HepG2 (cell line): Measurements from ENCODE around the gene SPEM2. TPM values are rescaled to one million over a fixed set of nuclear protein-coding genes. Genes with fewer than 3 reads are reported as not detected.

Experiments
- AGO1 ChIP-seq: fragments of 200-400 bp; formaldehyde crosslinking; IDR thresholded peaks from 2 replicates; pipeline ENCODE4 v1.6.1; 2017; ENCODE audit warnings: mild to moderate bottlenecking, low read depth, low read length, moderate library complexity; ENCODE audit not compliant: poor library complexity, severe bottlenecking
- CBX1 ChIP-seq: IDR thresholded peaks from one replicate; pipeline ENCODE4 v1.6.1; 2016; ENCODE audit warnings: antibody characterized with exemption, low read depth
- EP300 ChIP-seq, 3 experiments: sonication (generic) in 1 of 3; formaldehyde crosslinking in 1 of 3; IDR thresholded peaks; 2 replicates each; pipeline versions ENCODE4 v1.5.1 to v1.6.1; 2011 to 2020; ENCODE audit warnings: low read depth in 2 of 3, low read length in 2 of 3, borderline replicate concordance in 1 of 3, improper control_type of control experiment in 1 of 3, mild to moderate bottlenecking in 1 of 3, missing genetic modification reagents in 1 of 3, moderate library complexity in 1 of 3
- GABPA ChIP-seq, 2 experiments: IDR thresholded peaks; 2 replicates each; pipeline ENCODE4 v1.6.1; 2011 to 2016; ENCODE audit warnings: low read depth in 2 of 2, low read length in 1 of 2, missing biosample characterization in 1 of 2, missing genetic modification characterization in 1 of 2
- KDM6A ChIP-seq: IDR thresholded peaks from 2 replicates; pipeline ENCODE4 v1.6.1; 2016; ENCODE audit warnings: low read depth
- MAF1 ChIP-seq: sonication (generic); formaldehyde crosslinking; IDR thresholded peaks from 2 replicates; pipeline ENCODE4 v1.5.0; 2020; ENCODE audit warnings: missing genetic modification reagents, borderline replicate concordance
- MED1 ChIP-seq: sonication (generic); formaldehyde crosslinking; IDR thresholded peaks from 2 replicates; pipeline ENCODE4 v1.4.0; 2020; ENCODE audit warnings: missing genetic modification reagents
- NFKBIZ ChIP-seq: IDR thresholded peaks from 2 replicates; pipeline ENCODE4 v1.6.1; 2018; ENCODE audit warnings: missing genetic modification reagents, missing compliant biosample characterization
- PCBP1 ChIP-seq: fragments of 200-400 bp; formaldehyde crosslinking; IDR thresholded peaks from 2 replicates; pipeline ENCODE4 v1.6.1; 2017; ENCODE audit warnings: mild to moderate bottlenecking, low read depth, low read length, borderline replicate concordance
- POLR2AphosphoS5 ChIP-seq: IDR thresholded peaks from 2 replicates; pipeline ENCODE4 v1.6.1; 2012; ENCODE audit warnings: low read depth, low read length
- SAP130 ChIP-seq: IDR thresholded peaks from 2 replicates; pipeline ENCODE4 v1.6.1; 2016; ENCODE audit warnings: low read depth
- ZNF30 ChIP-seq: sonication (generic); formaldehyde crosslinking; IDR thresholded peaks from 2 replicates; pipeline ENCODE4 v1.5.0; 2020; ENCODE audit warnings: mild to moderate bottlenecking, missing genetic modification reagents
- polyA plus RNA-seq, 8 experiments: library from polyadenylated mRNA; depleted of rRNA in 3 of 8; stranded (reverse) in 7 of 8; unstranded in 1 of 8; fragments of >200 nt; fragmentation: Illumina TruSeq in 4 of 8; extraction: Trizol in 4 of 8; gene quantifications; 2 replicates each; pipeline versions ENCODE4 v1.2.1 to v1.2.3, GENCODE V29; 2011 to 2016; ENCODE audit warnings: low read depth in 4 of 8, missing spikeins in 1 of 8, mixed read lengths in 1 of 8; ENCODE audit not compliant: insufficient read depth in 1 of 8
- total RNA-seq, 5 experiments: library from RNA; depleted of rRNA; stranded (reverse); fragments of >200 nt; fragmentation: Illumina TruSeq; extraction: Trizol; gene quantifications; 2 replicates each; pipeline ENCODE4 v1.2.3, GENCODE V29; 2016; ENCODE audit warnings: low read depth in 1 of 5
- TF ChIP-seq, protein P1 (sequence below): sonication (generic); formaldehyde crosslinking; IDR thresholded peaks from 2 replicates; pipeline ENCODE4 v1.5.0; 2020; ENCODE audit warnings: mild to moderate bottlenecking, missing genetic modification reagents, borderline replicate concordance
- TF ChIP-seq, protein P2 (sequence below): IDR thresholded peaks from 2 replicates; pipeline ENCODE4 v1.6.1; 2016
- TF ChIP-seq, protein P3 (sequence below): sonication (generic); formaldehyde crosslinking; IDR thresholded peaks from 2 replicates; pipeline ENCODE4 v1.8.0; 2022; ENCODE audit warnings: mild to moderate bottlenecking, missing genetic modification reagents, moderate library complexity
- TF ChIP-seq, protein P4 (sequence below): sonication (generic); formaldehyde crosslinking; IDR thresholded peaks from 2 replicates; pipeline ENCODE4 v1.5.0; 2020; ENCODE audit warnings: mild to moderate bottlenecking, missing genetic modification reagents
- TF ChIP-seq, protein P5 (sequence below): sonication (generic); formaldehyde crosslinking; IDR thresholded peaks from 2 replicates; pipeline ENCODE4 v1.4.0; 2020; ENCODE audit warnings: mild to moderate bottlenecking, missing genetic modification reagents

The SPEM2 gene
- total and polyA plus RNA-seq, 2 of the 13 experiments (the other 11 are each of a cell fraction or from before 2014, with no cell fraction given): not detected

DNA sequence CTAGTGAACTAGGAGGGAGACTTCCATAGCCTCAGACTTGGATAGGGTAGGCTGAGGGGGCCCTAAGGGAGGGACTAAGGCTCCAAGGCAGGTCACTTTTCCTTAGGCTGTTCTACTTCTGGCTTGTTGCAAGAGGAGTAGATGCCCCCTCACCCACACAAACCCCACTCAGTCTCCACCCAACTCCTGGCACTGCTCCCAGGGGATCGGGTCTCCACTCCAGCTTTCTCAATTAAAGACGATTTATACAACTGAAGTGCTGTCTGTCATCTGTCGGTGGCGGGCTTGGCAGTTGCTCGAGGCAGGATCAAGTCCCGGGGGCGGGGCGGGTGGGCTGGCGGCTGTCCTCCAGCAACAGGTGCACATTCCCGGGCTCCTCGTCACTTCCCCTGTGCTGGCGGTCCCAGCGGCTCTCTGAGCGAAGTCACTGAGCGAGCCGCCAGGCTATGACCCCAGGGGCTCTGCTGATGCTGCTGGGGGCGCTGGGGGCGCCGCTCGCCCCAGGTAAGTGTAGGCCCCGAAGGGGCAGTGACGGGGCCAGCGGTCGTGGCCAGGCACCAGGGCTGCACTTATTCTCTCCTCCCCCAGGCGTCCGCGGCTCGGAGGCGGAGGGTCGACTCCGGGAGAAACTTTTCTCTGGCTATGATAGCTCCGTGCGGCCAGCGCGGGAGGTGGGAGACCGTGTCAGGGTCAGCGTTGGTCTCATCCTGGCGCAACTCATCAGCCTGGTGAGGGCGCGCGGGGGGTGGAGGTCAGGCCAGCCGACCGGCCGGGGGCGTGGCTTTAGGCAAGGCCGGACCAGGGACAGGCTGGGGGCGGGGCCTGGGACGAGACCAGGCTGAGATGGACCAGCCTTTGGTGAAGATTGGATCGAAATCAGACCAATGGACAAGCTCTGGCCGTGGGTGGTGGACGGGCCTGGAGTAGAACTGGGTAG lies 19.5 kb downstream of the SPEM2 start, which contains the start of gene CHRNB1 (continued):
- TF ChIP-seq, protein P1, sequence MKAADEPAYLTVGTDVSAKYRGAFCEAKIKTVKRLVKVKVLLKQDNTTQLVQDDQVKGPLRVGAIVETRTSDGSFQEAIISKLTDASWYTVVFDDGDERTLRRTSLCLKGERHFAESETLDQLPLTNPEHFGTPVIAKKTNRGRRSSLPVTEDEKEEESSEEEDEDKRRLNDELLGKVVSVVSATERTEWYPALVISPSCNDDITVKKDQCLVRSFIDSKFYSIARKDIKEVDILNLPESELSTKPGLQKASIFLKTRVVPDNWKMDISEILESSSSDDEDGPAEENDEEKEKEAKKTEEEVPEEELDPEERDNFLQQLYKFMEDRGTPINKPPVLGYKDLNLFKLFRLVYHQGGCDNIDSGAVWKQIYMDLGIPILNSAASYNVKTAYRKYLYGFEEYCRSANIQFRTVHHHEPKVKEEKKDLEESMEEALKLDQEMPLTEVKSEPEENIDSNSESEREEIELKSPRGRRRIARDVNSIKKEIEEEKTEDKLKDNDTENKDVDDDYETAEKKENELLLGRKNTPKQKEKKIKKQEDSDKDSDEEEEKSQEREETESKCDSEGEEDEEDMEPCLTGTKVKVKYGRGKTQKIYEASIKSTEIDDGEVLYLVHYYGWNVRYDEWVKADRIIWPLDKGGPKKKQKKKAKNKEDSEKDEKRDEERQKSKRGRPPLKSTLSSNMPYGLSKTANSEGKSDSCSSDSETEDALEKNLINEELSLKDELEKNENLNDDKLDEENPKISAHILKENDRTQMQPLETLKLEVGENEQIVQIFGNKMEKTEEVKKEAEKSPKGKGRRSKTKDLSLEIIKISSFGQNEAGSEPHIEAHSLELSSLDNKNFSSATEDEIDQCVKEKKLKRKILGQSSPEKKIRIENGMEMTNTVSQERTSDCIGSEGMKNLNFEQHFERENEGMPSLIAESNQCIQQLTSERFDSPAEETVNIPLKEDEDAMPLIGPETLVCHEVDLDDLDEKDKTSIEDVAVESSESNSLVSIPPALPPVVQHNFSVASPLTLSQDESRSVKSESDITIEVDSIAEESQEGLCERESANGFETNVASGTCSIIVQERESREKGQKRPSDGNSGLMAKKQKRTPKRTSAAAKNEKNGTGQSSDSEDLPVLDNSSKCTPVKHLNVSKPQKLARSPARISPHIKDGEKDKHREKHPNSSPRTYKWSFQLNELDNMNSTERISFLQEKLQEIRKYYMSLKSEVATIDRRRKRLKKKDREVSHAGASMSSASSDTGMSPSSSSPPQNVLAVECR (CRISPR knock-in tag): peak; percentile 75; the same call in 1 of the 2 replicates
- TF ChIP-seq, protein P2, sequence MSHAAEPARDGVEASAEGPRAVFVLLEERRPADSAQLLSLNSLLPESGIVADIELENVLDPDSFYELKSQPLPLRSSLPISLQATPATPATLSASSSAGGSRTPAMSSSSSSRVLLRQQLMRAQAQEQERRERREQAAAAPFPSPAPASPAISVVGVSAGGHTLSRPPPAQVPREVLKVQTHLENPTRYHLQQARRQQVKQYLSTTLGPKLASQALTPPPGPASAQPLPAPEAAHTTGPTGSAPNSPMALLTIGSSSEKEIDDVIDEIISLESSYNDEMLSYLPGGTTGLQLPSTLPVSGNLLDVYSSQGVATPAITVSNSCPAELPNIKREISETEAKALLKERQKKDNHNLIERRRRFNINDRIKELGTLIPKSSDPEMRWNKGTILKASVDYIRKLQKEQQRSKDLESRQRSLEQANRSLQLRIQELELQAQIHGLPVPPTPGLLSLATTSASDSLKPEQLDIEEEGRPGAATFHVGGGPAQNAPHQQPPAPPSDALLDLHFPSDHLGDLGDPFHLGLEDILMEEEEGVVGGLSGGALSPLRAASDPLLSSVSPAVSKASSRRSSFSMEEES (CRISPR knock-in tag): peak; percentile 24; the same call in 1 of the 2 replicates
- peak; percentile 37; the same call in 1 of the 2 replicates for TF ChIP-seq MED1 (CRISPR knock-in tag)
- peak; percentile 62 for TF ChIP-seq POLR2AphosphoS5
- peak; percentile 87 for TF ChIP-seq SAP130 (CRISPR knock-in tag)
- TF ChIP-seq MAF1 (CRISPR knock-in tag): no peak
- TF ChIP-seq AGO1: peak; percentile 72
- TF ChIP-seq PCBP1: 0 out of 2 replicates have a peak, but pooled peaks have one; percentile 51
- TF ChIP-seq, protein P3, sequence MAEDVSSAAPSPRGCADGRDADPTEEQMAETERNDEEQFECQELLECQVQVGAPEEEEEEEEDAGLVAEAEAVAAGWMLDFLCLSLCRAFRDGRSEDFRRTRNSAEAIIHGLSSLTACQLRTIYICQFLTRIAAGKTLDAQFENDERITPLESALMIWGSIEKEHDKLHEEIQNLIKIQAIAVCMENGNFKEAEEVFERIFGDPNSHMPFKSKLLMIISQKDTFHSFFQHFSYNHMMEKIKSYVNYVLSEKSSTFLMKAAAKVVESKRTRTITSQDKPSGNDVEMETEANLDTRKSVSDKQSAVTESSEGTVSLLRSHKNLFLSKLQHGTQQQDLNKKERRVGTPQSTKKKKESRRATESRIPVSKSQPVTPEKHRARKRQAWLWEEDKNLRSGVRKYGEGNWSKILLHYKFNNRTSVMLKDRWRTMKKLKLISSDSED: no peak
- TF ChIP-seq KDM6A: no peak
- no peak for TF ChIP-seq ZNF30 (CRISPR knock-in tag)
- no peak for TF ChIP-seq GABPA (IDR thresholded peaks at IDR 0.05; ENCODE audit: low read depth, low read length)
- TF ChIP-seq GABPA (CRISPR knock-in tag; IDR thresholded peaks at IDR 0.05; ENCODE audit: low read depth): peak; percentile 63
- 0 out of 4 replicates have a peak, but pooled peaks of 1 of the 2 experiments have one; percentile 3 for TF ChIP-seq EP300 (IDR thresholded peaks at IDR 0.05; ENCODE audit: low read depth in 2 of 2, low read length in 2 of 2)
- TF ChIP-seq EP300 (CRISPR knock-in tag; IDR thresholded peaks at IDR 0.05; ENCODE audit: borderline replicate concordance): no peak
- TF ChIP-seq, protein P4, sequence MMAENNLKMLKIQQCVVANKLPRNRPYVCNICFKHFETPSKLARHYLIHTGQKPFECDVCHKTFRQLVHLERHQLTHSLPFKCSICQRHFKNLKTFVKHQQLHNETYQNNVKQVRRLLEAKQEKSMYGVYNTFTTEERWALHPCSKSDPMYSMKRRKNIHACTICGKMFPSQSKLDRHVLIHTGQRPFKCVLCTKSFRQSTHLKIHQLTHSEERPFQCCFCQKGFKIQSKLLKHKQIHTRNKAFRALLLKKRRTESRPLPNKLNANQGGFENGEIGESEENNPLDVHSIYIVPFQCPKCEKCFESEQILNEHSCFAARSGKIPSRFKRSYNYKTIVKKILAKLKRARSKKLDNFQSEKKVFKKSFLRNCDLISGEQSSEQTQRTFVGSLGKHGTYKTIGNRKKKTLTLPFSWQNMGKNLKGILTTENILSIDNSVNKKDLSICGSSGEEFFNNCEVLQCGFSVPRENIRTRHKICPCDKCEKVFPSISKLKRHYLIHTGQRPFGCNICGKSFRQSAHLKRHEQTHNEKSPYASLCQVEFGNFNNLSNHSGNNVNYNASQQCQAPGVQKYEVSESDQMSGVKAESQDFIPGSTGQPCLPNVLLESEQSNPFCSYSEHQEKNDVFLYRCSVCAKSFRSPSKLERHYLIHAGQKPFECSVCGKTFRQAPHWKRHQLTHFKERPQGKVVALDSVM: 0 out of 2 replicates have a peak, but pooled peaks have one; percentile 51
- TF ChIP-seq, protein P5, sequence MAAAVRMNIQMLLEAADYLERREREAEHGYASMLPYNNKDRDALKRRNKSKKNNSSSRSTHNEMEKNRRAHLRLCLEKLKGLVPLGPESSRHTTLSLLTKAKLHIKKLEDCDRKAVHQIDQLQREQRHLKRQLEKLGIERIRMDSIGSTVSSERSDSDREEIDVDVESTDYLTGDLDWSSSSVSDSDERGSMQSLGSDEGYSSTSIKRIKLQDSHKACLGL: no peak; the same call in 1 of the 2 replicates
- no peak for TF ChIP-seq CBX1
- TF ChIP-seq NFKBIZ (CRISPR knock-in tag): no peak
